Muscle of leg (tissue), 11 donors: ENCODE data around the gene HOXA11. TPM values are rescaled to one million over a fixed set of nuclear protein-coding genes. Genes with fewer than 3 reads are reported as not detected.

Experiments used
- DNase-seq: peaks from one replicate; pipeline ENCODE4 v3.0.0; 2013
- H3K27ac ChIP-seq: one replicate; pipeline ENCODE4 v1.5.1; 2013; ENCODE audit warnings: mild to moderate bottlenecking, low read length, control low read depth
- H3K27me3 ChIP-seq: one replicate; pipeline ENCODE4 v1.6.1; 2013; ENCODE audit warnings: low read length; ENCODE audit not compliant: control insufficient read depth, insufficient read depth
- H3K36me3 ChIP-seq: one replicate; pipeline ENCODE4 v1.6.1; 2013; ENCODE audit warnings: low read length; ENCODE audit not compliant: control insufficient read depth, insufficient read depth
- H3K4me1 ChIP-seq: one replicate; pipeline ENCODE4 v1.6.1; 2013; ENCODE audit warnings: low read length; ENCODE audit not compliant: control insufficient read depth, insufficient read depth
- H3K4me3 ChIP-seq: one replicate; pipeline ENCODE4 v1.5.1; 2013; ENCODE audit warnings: low read length, control low read depth
- H3K9me3 ChIP-seq: replicated peaks from 2 replicates; pipeline ENCODE4 v1.6.1; 2013; ENCODE audit warnings: low read depth, low read length; ENCODE audit not compliant: control insufficient read depth
- WGBS: methylation state at CpG from one replicate; pipeline ENCODE4 v1.1.5; 2013; ENCODE audit warnings: missing lambda C conversion rate; ENCODE audit not compliant: insufficient coverage; 5-methylcytosine and 5-hydroxymethylcytosine counted together
- polyA plus RNA-seq, 8 donors: library from polyadenylated mRNA; unstranded; fragments of 120-200 nt; gene quantifications; one replicate each; pipeline versions ENCODE4 v1.2.1 to v1.2.3, GENCODE V29; 2013; ENCODE audit warnings: inconsistent platforms in 1 of 8, low replicate concordance in 1 of 8; ENCODE audit not compliant: insufficient read length in 8 of 8, insufficient read depth in 1 of 8
- total RNA-seq: library from RNA; stranded (reverse); fragments of 120-200 nt; gene quantifications from one replicate; pipeline ENCODE4 v1.2.4, GENCODE V29; 2013

HOXA11 gene
- total and polyA plus RNA-seq, 9 donors, result 2.0 to 12.0 (median 6.5) TPM

GRCh38 chr7:27199849-27200760, 15.1 kb upstream of the HOXA11 start, which contains the start of gene HOXA13:
Gene HOXA13 (minus strand): TSS chr7:27200091. CDS start chr7:27200077, 14 bp downstream.
- Histone ChIP-seq H3K9me3 (no peaks in the 10 kb centered on the region), H3K36me3 (no peaks in the 10 kb centered on the region), H3K4me1 (peaks cover 33% of the 10 kb centered on the region), H3K27me3 (peaks cover 77% of the 10 kb centered on the region), H3K27ac (no peak within 1 kb of the TSS), H3K4me3 (peak within 1 kb of the TSS; percentile 56)
- DNase-seq, result peak; percentile 73
- under 1% methylated on average over 75 of the region's 99 CpGs for WGBS

- DNase-seq, result peak; percentile 44
- under 1% methylated on average over 87 of the region's 93 CpGs for WGBS
- Histone ChIP-seq H3K27me3 (peaks cover 74% of the 10 kb centered on the region), H3K27ac (no peak overlapping the region), H3K36me3 (no peaks in the 10 kb centered on the region), H3K4me1 (peaks cover 28% of the 10 kb centered on the region), H3K4me3 (peak overlapping the region; percentile 38), H3K9me3 (no peaks in the 10 kb centered on the region)
These were observed 14.1 kb upstream of the HOXA11 start for GRCh38 chr7:27198871-27199801.

DNA sequence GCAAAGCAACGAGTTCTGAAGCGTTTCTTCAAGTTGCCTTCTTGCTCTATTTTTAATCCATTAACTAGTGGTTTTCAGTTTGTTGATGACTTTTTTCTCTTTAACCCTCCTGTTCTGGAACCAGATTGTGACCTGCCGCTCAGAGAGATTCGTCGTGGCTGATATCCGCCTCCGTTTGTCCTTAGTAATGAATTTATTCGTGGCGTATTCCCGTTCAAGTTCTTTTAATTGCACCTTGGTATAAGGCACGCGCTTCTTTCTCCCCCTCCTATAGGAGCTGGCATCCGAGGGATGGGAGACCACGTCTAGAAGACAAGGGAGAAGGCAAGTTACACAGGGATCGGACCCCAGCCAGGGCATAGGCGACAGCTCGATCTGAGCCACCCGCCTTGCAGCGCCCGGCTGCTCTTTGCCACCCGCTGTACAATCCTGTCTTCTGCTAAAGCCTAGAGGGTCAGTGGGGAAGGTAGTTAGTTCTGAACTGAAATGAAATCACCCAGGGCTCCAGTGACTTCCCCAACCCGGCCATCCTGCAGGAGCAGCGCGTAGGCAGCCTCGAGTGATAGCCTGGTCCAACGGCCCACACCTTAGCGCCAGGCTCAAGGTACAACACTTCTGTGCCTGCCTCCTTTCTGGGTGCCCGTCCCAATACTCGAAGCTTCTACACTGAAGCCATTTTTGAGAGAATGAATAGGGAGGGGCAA, 13.3 kb upstream of the HOXA11 start:
- Histone ChIP-seq H3K9me3 (no peaks in the 10 kb centered on the region), H3K4me1 (peaks cover 33% of the 10 kb centered on the region), H3K27me3 (peaks cover 72% of the 10 kb centered on the region), H3K27ac (no peak overlapping the region), H3K36me3 (no peaks in the 10 kb centered on the region), H3K4me3 (peak overlapping the region; percentile 38)
- peak; percentile 15 for DNase-seq
- WGBS, result 6% methylated on average over 8 of the region's 29 CpGs

DNA sequence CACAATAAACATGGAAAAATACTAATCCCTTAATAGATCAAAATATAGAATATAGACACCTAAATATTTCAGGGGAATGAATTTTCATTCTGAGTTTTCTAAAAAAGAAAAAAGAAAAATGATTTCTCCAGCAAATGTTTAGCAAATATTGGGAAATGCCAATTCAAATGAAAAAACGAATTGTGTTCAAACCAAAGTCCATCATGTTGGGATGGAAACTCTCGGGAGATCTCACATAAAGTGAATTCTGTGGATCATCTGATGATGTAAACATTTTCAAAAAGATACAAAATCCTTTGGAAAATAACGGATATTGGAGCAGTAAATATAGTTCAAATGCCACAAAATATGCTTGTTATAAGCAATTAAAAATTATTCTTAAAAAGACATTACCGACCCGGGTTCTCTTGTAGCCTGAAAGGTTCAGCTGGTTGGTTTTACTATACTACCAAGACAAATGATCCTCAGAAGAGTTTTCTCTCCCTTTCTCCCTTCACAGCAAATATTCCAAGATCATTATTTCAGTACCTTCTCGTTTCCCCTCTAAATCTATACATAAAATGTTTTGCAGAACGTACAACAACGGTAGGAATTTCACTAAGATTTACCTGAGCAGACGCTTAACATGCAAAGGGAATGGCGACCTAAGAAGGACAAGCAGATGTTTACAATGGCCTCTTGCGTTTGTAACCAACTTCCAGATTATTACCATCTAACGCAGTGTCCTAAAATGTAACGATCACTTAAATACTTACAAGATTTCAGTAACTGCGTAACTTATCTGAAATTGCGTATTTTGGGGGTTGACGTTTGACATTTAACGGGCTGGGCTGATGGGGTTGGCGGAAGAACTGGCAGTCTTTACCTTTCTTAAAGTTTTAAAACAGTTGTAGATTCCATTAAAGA, 12.4 kb upstream of the HOXA11 start:
- H3K36me3 ChIP-seq, result no peaks in the 10 kb centered on the region
- H3K27ac ChIP-seq, result no peak overlapping the region
- no peak overlapping the region for H3K4me3 ChIP-seq
- peak; percentile 23 for DNase-seq
- H3K9me3 ChIP-seq, result no peaks in the 10 kb centered on the region
- H3K4me1 ChIP-seq, result peaks cover 39% of the 10 kb centered on the region
- WGBS, result 24% methylated on average over 5 of the region's 18 CpGs
- peaks cover 71% of the 10 kb centered on the region for H3K27me3 ChIP-seq

- DNase-seq, result peak; percentile 87
- 2% methylated on average over 6 of the region's 6 CpGs for WGBS
- H3K4me3 ChIP-seq, result no peak overlapping the region
- H3K27ac ChIP-seq, result no peak overlapping the region
- no peaks in the 10 kb centered on the region for H3K9me3 ChIP-seq
- H3K4me1 ChIP-seq, result peaks cover 36% of the 10 kb centered on the region
- H3K27me3 ChIP-seq, result peaks cover 71% of the 10 kb centered on the region
- no peaks in the 10 kb centered on the region for H3K36me3 ChIP-seq
These were observed 11.3 kb upstream of the HOXA11 start for GRCh38 chr7:27196287-27196767.

- H3K36me3 ChIP-seq, result no peaks in the 10 kb centered on the region
- DNase-seq, result no peak
- no peaks in the 10 kb centered on the region for H3K9me3 ChIP-seq
- peaks cover 39% of the 10 kb centered on the region for H3K4me1 ChIP-seq
- no peak overlapping the region for H3K4me3 ChIP-seq
- H3K27me3 ChIP-seq, result peaks cover 72% of the 10 kb centered on the region
- H3K27ac ChIP-seq, result no peak overlapping the region
- WGBS, result no CpG with 5 or more reads among the region's 9 CpGs
These were observed 9.8 kb upstream of the HOXA11 start for GRCh38 chr7:27194686-27195379.

DNA sequence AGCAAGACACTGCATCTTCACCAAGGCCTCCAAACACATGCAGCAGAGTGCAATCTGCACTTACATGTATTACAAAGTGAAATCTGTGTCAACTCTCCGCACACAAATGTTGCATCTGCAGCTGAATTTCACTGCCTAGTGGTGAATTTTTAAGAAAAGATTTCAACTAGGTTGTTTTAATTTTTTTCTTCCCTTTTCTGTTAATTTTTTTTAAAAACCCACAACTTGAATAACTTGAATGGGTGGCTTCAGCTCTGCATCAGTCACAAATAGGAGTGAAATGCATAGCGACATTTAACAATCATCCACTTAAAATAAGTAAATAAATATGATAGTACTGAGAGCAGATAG, 8.9 kb upstream of the HOXA11 start:
- peaks cover 45% of the 10 kb centered on the region for H3K4me1 ChIP-seq
- no peak for DNase-seq
- peak overlapping the region; percentile 87 for H3K27ac ChIP-seq
- no peaks in the 10 kb centered on the region for H3K36me3 ChIP-seq
- no peaks in the 10 kb centered on the region for H3K9me3 ChIP-seq
- no CpG with 5 or more reads among the region's 2 CpGs for WGBS
- H3K27me3 ChIP-seq, result peaks cover 76% of the 10 kb centered on the region
- no peak overlapping the region for H3K4me3 ChIP-seq

- peak overlapping the region; percentile 39 for H3K4me3 ChIP-seq
- H3K4me1 ChIP-seq, result peaks cover 45% of the 10 kb centered on the region
- H3K9me3 ChIP-seq, result no peaks in the 10 kb centered on the region
- no peaks in the 10 kb centered on the region for H3K36me3 ChIP-seq
- DNase-seq, result peak; percentile 21
- WGBS, result 46% methylated on average over 20 of the region's 29 CpGs
- peaks cover 76% of the 10 kb centered on the region for H3K27me3 ChIP-seq
- peak overlapping the region; percentile 87 for H3K27ac ChIP-seq
These were observed 8.4 kb upstream of the HOXA11 start for GRCh38 chr7:27193335-27194001.
